GM19023 (cell line): ENCODE measurements around the gene CROCC2.

Experiments
- ATAC-seq: cut with Tn5 transposase; IDR thresholded peaks from one replicate; pipeline ENCODE4 v1.9.1; 2021; ENCODE audit warnings: mild to moderate bottlenecking, moderate library complexity; ENCODE audit not compliant: unreplicated experiment

CROCC2 gene

GRCh38 chr2:241008711-241009121, 102.6 kb downstream of the CROCC2 start:
- no peak for ATAC-seq

- ATAC-seq = no peak
Observed at GRCh38 chr2:241009191-241009590, 103.1 kb downstream of the CROCC2 start.

GRCh38 chr2:241009601-241010530, 103.7 kb downstream of the CROCC2 start:
- no peak for ATAC-seq

GRCh38 chr2:241010531-241011295, 104.6 kb downstream of the CROCC2 start:
- no peak for ATAC-seq

- no peak for ATAC-seq
Observed at GRCh38 chr2:241011296-241011600, 105.1 kb downstream of the CROCC2 start.

- no peak for ATAC-seq
Observed at GRCh38 chr2:241011751-241012510, 105.8 kb downstream of the CROCC2 start.

- ATAC-seq = no peak
Observed at GRCh38 chr2:241014224-241014623, 108.1 kb downstream of the CROCC2 start.

- ATAC-seq = no peak
Observed at GRCh38 chr2:241014764-241015163, 108.6 kb downstream of the CROCC2 start.

- no peak for ATAC-seq
Observed at GRCh38 chr2:241015439-241015838, 109.3 kb downstream of the CROCC2 start.

- no peak for ATAC-seq
Observed at GRCh38 chr2:241017228-241017940, 111.2 kb downstream of the CROCC2 start.

GRCh38 chr2:241018051-241018891, 112.1 kb downstream of the CROCC2 start:
- no peak for ATAC-seq

- no peak for ATAC-seq
Observed at GRCh38 chr2:241019441-241020139, 113.5 kb downstream of the CROCC2 start.

- no peak for ATAC-seq
Observed at GRCh38 chr2:241020201-241020600, 114.1 kb downstream of the CROCC2 start.

GRCh38 chr2:241020629-241021190, 114.6 kb downstream of the CROCC2 start:
- ATAC-seq = no peak

- no peak for ATAC-seq
Observed at GRCh38 chr2:241025639-241026038, 119.5 kb downstream of the CROCC2 start.

- ATAC-seq = no peak
Observed at GRCh38 chr2:241029599-241030332, 123.6 kb downstream of the CROCC2 start.

GRCh38 chr2:241030333-241030680, 124.2 kb downstream of the CROCC2 start:
- ATAC-seq = no peak

- no peak for ATAC-seq
Observed at GRCh38 chr2:241030883-241031282, 124.7 kb downstream of the CROCC2 start.
